GM21786 (cell line): ENCODE data around the gene DPP4.
"Not testable (repeated sequence)": the region's sequence is repeated elsewhere in the genome, so short reads cannot be mapped to it uniquely, and the experiment has no call there.

ENCODE experiments used
- ATAC-seq: cut with Tn5 transposase; IDR thresholded peaks from one replicate; pipeline ENCODE4 v1.9.1; 2021; ENCODE audit not compliant: unreplicated experiment

The DPP4 gene

GRCh38 chr2:162060532-162060931 lies 13.5 kb downstream of the DPP4 start:
- ATAC-seq, result no peak

DNA sequence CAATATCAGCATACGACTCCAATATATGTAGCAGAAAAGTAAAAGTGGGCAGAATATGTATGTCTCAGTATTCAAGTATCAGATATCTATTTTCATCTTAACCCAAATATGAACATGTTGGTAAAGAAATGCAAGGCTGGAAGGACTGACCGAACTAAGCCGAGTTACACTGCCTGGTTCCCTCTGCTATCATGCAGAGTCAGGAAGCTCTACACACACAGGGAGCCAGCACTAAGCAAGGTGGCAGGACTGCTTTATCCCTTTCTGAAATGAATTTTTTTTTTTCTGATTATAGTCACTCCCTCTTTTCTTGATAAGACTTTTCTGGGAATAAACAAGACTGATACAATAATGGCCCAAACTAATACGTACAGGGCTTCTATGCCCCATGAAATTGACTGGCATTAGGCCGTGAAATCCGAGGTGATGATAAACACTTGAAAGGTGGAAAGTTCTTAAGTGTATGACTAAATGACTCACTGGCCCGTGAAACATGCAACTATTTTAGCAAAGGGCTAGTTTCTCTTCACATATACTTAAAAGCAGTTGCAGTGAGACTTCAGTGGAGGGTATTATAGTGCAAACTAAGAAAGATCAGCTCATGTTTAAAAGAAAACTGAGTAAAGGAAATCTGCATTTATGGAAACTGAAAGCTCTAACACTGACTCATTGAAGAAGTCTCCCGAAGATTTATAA lies 14.9 kb downstream of the DPP4 start:
- ATAC-seq, result peak; percentile 83

- no peak for ATAC-seq
These were observed 16.6 kb downstream of the DPP4 start for GRCh38 chr2:162057426-162057825.

DNA sequence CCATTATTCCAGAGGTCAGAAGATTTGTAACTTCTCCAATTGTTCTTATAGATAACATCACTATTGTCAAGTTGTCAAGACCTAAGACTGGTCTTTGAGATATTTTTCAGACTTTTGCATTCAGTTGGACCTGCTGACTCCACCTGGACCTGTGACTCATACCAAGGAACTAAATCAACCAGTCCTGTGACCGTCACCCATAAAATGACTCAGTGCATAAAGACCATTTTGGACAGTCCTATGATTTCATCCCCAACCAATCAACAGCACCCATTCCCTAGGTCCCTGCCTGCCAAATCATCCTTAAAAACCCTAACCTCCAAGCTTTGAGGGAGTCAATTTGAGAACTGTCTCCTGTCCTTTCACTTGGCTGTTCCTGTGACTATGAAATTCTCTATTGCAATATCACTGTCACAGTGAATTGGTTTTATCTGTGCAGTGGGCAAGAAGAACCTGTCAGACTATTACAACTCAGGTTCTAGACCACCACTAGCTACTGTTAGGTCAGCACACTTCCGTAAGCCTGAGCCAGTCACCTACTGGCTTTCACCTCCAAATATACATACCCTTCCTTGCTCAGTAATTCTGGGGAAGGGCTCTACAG lies 17.1 kb downstream of the DPP4 start:
- ATAC-seq, result no peak

- ATAC-seq, result no peak
These were observed 20.2 kb downstream of the DPP4 start for GRCh38 chr2:162053808-162054155.

- ATAC-seq, result no peak
These were observed 20.8 kb downstream of the DPP4 start for GRCh38 chr2:162053066-162053807.

GRCh38 chr2:162050513-162050961 lies 23.5 kb downstream of the DPP4 start:
- no peak for ATAC-seq

- ATAC-seq, result not testable (repeated sequence)
These were observed 24.9 kb downstream of the DPP4 start for GRCh38 chr2:162049089-162049488.

GRCh38 chr2:162044586-162044985 lies 29.4 kb downstream of the DPP4 start:
- no peak for ATAC-seq

GRCh38 chr2:162043132-162043531 lies 30.9 kb downstream of the DPP4 start:
- no peak for ATAC-seq

DNA sequence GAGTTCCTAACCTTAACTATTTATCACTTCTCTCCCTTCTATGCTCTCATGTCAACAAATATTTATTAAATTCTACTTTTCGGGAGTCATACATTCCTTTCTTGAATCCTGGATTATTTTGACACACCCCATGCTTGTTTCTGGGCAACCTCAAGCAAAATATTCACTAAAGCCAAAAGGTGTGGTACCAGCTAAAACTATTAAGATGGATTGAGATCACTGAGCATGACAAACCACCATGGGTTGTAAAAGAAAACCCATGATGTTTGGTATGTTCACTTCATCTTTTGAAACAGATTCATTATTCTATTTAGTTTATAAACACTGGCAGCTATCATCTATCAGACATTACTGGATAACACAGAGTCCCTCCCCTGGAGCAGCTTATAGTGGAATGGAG lies 32.5 kb downstream of the DPP4 start:
- no peak for ATAC-seq

DNA sequence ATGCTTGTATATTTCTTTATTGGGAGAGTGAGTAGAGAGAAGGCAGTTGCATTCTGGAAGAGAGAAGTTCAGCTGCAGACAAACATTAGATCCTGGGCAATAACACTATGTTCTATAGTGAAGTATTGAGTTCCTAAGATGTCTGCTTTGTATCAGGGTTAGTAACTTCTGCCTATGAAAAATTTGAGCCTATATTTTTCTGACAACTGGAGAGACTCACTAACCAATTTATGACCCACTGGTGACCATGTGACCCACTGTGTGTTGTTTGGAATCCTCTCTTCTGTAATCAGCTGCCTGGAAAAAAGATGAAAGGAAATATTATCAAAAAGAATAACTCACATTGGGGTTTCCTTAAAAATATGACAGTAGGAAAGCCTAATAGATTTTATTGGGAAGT lies 35.3 kb downstream of the DPP4 start:
- ATAC-seq, result no peak

DNA sequence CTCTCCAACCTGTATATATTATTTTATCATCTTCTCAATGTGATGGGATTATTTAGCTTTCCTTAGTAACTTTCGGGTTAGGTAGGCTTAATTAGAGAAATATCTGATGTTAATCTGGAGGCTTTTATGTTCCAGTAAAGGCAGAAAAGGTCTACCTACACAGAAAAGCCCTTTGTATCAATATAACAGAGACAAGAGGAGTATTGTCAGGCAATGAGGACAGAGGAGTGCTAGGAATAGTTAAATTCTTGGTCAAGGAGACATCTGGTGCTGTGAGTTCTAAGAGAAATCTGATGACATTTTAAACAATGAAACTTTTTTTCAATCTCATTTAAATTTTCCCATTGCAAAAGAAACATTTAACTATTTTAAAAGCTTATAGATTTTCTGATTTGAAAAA lies 36.1 kb downstream of the DPP4 start:
- no peak for ATAC-seq

- ATAC-seq, result no peak
These were observed 36.8 kb downstream of the DPP4 start for GRCh38 chr2:162037028-162037795.

DNA sequence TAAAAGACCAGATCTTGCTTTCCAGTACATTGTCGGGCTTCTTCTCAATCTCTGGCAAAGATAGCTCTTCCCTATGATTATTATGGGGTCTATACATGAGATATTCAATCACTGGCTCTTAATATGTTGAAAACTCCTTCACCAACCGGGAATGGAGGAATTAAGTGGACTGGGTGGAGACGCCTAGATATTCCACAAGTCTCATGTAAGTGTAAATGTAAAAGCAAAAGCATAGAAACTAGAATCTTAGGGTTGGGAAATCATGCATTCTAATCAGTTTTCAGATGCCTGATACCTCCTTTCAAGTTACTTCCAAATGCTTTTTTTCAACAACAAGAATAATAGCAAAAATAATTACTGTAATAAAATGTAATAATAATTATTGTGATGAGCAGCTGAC lies 38.0 kb downstream of the DPP4 start:
- no peak for ATAC-seq

- ATAC-seq, result no peak
These were observed 43.4 kb downstream of the DPP4 start for GRCh38 chr2:162030363-162031190.

GRCh38 chr2:162029287-162029901 lies 44.6 kb downstream of the DPP4 start:
- no peak for ATAC-seq

- no peak for ATAC-seq
These were observed 45.5 kb downstream of the DPP4 start for GRCh38 chr2:162028511-162028910.

GRCh38 chr2:162025121-162025911 lies 48.7 kb downstream of the DPP4 start:
- ATAC-seq, result no peak
